Mesothelial cell of epicardium (in vitro differentiated cells): ENCODE results near the gene FARP2. TPM values are rescaled to one million over a fixed set of nuclear protein-coding genes. Genes with fewer than 3 reads are reported as not detected.

Experiments used
- DNase-seq, 2 experiments: peaks; one replicate each; pipeline ENCODE4 v3.0.0; 2021; ENCODE audit warnings: low spot score in 2 of 2; ENCODE audit not compliant: unreplicated experiment in 2 of 2
- H3K27ac Mint-ChIP-seq: 2 replicates; pipeline ENCODE4 v1.8.0; 2021; ENCODE audit warnings: mixed read lengths
- H3K27me3 Mint-ChIP-seq: 2 replicates; pipeline ENCODE4 v1.8.0; 2021; ENCODE audit warnings: low read depth, mixed read lengths
- H3K36me3 Mint-ChIP-seq: 2 replicates; pipeline ENCODE4 v1.8.0; 2021; ENCODE audit warnings: mixed read lengths
- H3K4me1 Mint-ChIP-seq: 2 replicates; pipeline ENCODE4 v1.8.0; 2021; ENCODE audit warnings: mixed read lengths
- H3K4me3 Mint-ChIP-seq: 2 replicates; pipeline ENCODE4 v1.8.0; 2021; ENCODE audit warnings: mild to moderate bottlenecking, moderate library complexity, mixed read lengths
- H3K9me3 Mint-ChIP-seq: 2 replicates; pipeline ENCODE4 v1.8.0; 2021; ENCODE audit warnings: mixed read lengths
- total RNA-seq: library from RNA; stranded (reverse); gene quantifications from 3 replicates; pipeline ENCODE4 v1.2.1, GENCODE V29; 2021
- TF ChIP-seq, protein P1 (sequence below): fragments of 200-600 bp; sonication (generic); IDR thresholded peaks from one replicate; pipeline ENCODE4 v1.5.0; 2021; ENCODE audit warnings: antibody characterized with exemption; ENCODE audit not compliant: unreplicated experiment

FARP2 gene
- total RNA-seq, 1 donor from 2014 or later, result 54.9 TPM

DNA sequence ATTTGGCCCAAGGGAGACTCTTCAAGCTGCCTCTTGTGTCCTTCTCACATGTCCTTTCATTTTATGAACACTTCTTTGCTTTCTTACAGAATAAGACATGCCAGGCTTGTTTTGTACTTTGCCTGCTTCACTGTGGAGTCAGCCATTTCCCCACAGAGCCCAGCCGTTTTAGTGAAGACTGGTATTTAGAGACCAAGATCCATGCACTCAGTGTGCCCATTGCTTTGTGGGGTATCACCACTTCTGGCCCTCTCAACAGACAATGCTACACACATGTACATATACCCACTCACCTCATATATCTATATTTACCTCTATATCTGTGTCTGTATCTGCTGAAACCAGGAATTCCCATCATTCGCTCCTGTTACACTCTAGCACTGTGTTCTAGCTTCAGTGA, 74.1 kb downstream of the FARP2 start:
- Mint-ChIP-seq H3K27ac (no peak overlapping the region), H3K9me3 (peaks cover 14% of the 10 kb centered on the region), H3K4me3 (no peak overlapping the region), H3K27me3 (no peaks in the 10 kb centered on the region), H3K36me3 (peaks cover 41% of the 10 kb centered on the region), H3K4me1 (no peaks in the 10 kb centered on the region)
- no peak for DNase-seq
- TF ChIP-seq, protein P1, sequence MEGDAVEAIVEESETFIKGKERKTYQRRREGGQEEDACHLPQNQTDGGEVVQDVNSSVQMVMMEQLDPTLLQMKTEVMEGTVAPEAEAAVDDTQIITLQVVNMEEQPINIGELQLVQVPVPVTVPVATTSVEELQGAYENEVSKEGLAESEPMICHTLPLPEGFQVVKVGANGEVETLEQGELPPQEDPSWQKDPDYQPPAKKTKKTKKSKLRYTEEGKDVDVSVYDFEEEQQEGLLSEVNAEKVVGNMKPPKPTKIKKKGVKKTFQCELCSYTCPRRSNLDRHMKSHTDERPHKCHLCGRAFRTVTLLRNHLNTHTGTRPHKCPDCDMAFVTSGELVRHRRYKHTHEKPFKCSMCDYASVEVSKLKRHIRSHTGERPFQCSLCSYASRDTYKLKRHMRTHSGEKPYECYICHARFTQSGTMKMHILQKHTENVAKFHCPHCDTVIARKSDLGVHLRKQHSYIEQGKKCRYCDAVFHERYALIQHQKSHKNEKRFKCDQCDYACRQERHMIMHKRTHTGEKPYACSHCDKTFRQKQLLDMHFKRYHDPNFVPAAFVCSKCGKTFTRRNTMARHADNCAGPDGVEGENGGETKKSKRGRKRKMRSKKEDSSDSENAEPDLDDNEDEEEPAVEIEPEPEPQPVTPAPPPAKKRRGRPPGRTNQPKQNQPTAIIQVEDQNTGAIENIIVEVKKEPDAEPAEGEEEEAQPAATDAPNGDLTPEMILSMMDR, result no peak

DNA sequence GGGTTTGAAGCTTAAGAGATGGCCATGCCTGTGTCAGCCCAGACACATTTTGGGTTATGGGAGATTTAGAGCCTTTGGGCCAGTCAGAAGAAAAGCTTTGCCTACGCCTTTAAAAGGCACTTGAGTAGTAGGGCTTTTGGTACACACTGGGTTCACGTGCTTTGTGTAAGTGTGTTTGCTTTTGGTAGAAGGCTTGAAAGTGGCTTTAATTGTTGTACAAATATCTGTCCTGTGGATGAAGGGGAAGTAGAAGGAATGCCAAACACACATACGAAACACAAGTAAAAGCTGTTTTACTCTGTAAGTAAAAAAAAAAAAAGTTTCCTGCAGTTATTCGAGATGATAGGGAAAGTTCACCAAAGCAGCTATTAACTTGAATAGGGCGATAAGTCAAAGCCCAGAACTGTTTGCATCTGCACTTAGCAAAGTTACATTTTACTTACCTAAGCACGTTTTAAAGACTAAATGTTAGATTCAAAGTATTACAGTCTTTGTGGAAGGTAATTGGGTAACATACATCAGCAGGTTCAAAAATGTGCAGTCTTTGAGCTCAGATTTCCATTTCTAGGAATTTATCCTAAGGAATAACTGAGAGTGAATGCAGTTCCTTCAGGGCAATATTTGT, 76.9 kb downstream of the FARP2 start:
- no peaks in the 10 kb centered on the region for H3K4me1 Mint-ChIP-seq
- TF ChIP-seq, protein P1, result no peak
- peaks cover 45% of the 10 kb centered on the region for H3K36me3 Mint-ChIP-seq
- no peak overlapping the region for H3K4me3 Mint-ChIP-seq
- no peak for DNase-seq
- no peak overlapping the region for H3K27ac Mint-ChIP-seq
- H3K9me3 Mint-ChIP-seq, result peaks cover 12% of the 10 kb centered on the region
- no peaks in the 10 kb centered on the region for H3K27me3 Mint-ChIP-seq

DNA sequence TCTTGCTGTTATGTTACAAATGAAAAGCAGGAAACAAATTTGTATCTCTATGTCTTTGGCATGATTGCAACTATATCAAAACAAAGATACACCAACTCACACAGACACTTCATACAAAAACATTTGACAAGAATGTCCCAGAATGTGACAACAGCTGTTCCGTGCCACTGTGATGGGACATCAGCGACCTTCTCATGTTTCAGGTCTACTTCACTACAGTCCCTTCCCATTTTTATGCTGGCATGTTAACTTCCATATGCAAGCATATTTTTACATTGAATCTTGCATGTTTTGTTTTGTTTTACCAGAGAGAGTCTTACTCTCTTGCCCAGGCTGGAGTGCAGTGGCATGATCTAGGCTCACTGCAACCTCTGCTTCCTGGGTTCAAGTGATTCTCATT, 81.1 kb downstream of the FARP2 start:
- TF ChIP-seq, protein P1, result no peak
- Mint-ChIP-seq H3K27me3 (no peaks in the 10 kb centered on the region), H3K36me3 (peaks cover 34% of the 10 kb centered on the region), H3K27ac (no peak overlapping the region), H3K4me3 (no peak overlapping the region), H3K4me1 (no peaks in the 10 kb centered on the region), H3K9me3 (no peaks in the 10 kb centered on the region)
- DNase-seq, result no peak

DNA sequence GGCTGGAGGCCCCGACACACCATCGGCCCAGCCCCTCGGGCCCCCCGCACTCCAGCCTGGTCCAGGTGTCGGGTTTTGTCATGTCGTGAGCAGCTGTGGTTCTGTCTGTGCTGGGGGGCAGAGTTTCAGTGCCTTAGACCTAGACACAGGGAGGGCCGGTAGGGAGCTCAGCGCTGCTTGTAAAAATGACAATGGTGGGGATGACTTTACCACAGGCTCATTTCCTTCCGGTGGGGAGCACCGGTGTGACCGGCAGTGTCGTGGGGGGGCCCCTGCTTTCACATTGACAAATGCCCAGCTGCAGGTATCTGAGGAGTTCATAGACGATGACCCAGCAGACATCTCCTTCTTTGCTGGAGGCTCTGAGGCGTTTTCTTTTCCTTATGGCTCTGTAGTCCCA, 85.4 kb downstream of the FARP2 start:
- Mint-ChIP-seq H3K9me3 (no peaks in the 10 kb centered on the region), H3K27ac (no peak overlapping the region), H3K27me3 (no peaks in the 10 kb centered on the region), H3K4me3 (no peak overlapping the region), H3K4me1 (peaks cover 3% of the 10 kb centered on the region), H3K36me3 (peaks cover 23% of the 10 kb centered on the region)
- no peak for DNase-seq
- TF ChIP-seq, protein P1, result no peak

DNA sequence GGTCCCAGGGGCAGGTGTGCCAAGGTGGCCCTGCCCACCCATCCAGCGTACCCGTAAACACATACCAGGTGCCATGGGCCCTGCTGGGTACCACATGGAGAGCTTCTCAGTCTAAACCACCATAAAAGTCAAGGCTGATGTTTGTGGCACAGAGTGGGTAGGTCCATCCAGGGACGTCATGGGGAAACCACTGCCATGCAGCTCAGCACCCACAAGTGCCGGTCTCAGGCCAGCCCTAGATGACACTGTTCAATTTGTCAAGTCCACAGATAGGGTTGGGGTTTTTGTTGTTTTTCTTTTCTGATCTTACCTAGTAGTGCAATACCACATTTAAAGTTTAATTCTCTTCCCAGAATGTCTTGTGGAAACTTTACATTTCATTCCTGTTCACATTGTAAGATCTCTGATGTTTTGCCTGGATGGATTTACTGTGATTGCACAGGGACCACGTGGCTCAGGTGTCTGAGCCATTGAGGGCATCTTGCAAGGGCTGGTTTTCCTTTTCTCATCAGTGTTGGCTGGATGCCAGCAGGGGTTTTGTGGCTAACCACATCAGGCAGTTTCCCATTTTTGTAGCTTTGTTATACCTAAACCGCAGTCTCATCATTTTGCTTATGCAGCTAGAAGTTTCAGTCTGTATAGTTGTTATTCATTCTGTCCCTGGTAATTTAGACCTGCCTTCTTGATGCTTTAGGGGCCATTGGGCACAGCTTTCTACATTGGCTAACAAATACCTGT, 87.6 kb downstream of the FARP2 start:
- Mint-ChIP-seq H3K9me3 (no peaks in the 10 kb centered on the region), H3K4me1 (peaks cover 3% of the 10 kb centered on the region), H3K27me3 (no peaks in the 10 kb centered on the region), H3K36me3 (peaks cover 10% of the 10 kb centered on the region), H3K4me3 (no peak overlapping the region), H3K27ac (no peak overlapping the region)
- no peak for DNase-seq
- TF ChIP-seq, protein P1, result no peak
